H9 (cell line): ENCODE results near the gene RAI1. TPM values are rescaled to one million over a fixed set of nuclear protein-coding genes. Genes with fewer than 3 reads are reported as not detected.

Experiments
- DNase-seq: peaks from one replicate; pipeline ENCODE4 v3.0.0-alpha.2; 2017
- H2AFZ ChIP-seq: one replicate; pipeline ENCODE4 v1.6.1; 2013; ENCODE audit warnings: mild to moderate bottlenecking, low read length, control low read depth, moderate library complexity
- H2AK5ac ChIP-seq: 2 replicates; pipeline ENCODE4 v1.6.1; 2013; ENCODE audit warnings: low read length, control low read depth, mixed read lengths; ENCODE audit not compliant: insufficient read length
- H2BK120ac ChIP-seq: one replicate; pipeline ENCODE4 v1.6.1; 2013; ENCODE audit warnings: low read depth, mild to moderate bottlenecking, low read length, control low read depth, inconsistent platforms; ENCODE audit not compliant: poor library complexity, severe bottlenecking
- H2BK12ac ChIP-seq: 2 replicates; pipeline ENCODE4 v1.6.1; 2013; ENCODE audit warnings: low read length, control low read depth, mixed read lengths, low read depth; ENCODE audit not compliant: insufficient read length
- H2BK15ac ChIP-seq: 2 replicates; pipeline ENCODE4 v1.6.1; 2013; ENCODE audit warnings: low read depth, low read length, control low read depth
- H2BK20ac ChIP-seq: one replicate; pipeline ENCODE4 v1.6.1; 2013; ENCODE audit warnings: low read depth, mild to moderate bottlenecking, low read length, control low read depth, inconsistent platforms; ENCODE audit not compliant: poor library complexity, severe bottlenecking
- H2BK5ac ChIP-seq: 2 replicates; pipeline ENCODE4 v1.6.1; 2013; ENCODE audit warnings: low read length, control low read depth, mixed read lengths; ENCODE audit not compliant: insufficient read length
- H3K14ac ChIP-seq: 2 replicates; pipeline ENCODE4 v1.6.1; 2013; ENCODE audit warnings: low read length, control low read depth; ENCODE audit not compliant: insufficient read depth
- H3K18ac ChIP-seq: 2 replicates; pipeline ENCODE4 v1.6.1; 2013; ENCODE audit warnings: low read depth, mild to moderate bottlenecking, mixed read lengths, low read length, control low read depth; ENCODE audit not compliant: insufficient read length
- H3K23ac ChIP-seq: 2 replicates; pipeline ENCODE4 v1.6.1; 2013; ENCODE audit warnings: low read length, control low read depth, mixed read lengths, low read depth; ENCODE audit not compliant: insufficient read length
- H3K23me2 ChIP-seq: 2 replicates; pipeline ENCODE4 v1.6.1; 2013; ENCODE audit warnings: low read depth, mild to moderate bottlenecking, mixed read lengths, low read length, control low read depth; ENCODE audit not compliant: insufficient read length, poor library complexity, severe bottlenecking
- H3K27ac ChIP-seq: 2 replicates; pipeline ENCODE4 v1.5.1; 2013; ENCODE audit warnings: low read length, control low read depth, mixed read lengths, low read depth; ENCODE audit not compliant: insufficient read length
- H3K27me3 ChIP-seq: 2 replicates; pipeline ENCODE4 v1.6.1; 2013; ENCODE audit warnings: low read length, control low read depth, inconsistent platforms; ENCODE audit not compliant: insufficient read depth
- H3K4ac ChIP-seq: 2 replicates; pipeline ENCODE4 v1.6.1; 2013; ENCODE audit warnings: low read depth, mild to moderate bottlenecking, control low read depth, inconsistent platforms, low read length, moderate library complexity
- H3K4me1 ChIP-seq: 2 replicates; pipeline ENCODE4 v1.6.1; 2013; ENCODE audit warnings: low read length, control low read depth, inconsistent platforms; ENCODE audit not compliant: insufficient read depth
- H3K4me2 ChIP-seq: 2 replicates; pipeline ENCODE4 v1.6.1; 2013; ENCODE audit warnings: low read length, control low read depth, mixed read lengths; ENCODE audit not compliant: insufficient read length, insufficient read depth
- H3K56ac ChIP-seq: 2 replicates; pipeline ENCODE4 v1.6.1; 2013; ENCODE audit warnings: low read depth, mild to moderate bottlenecking, mixed read lengths, low read length, control low read depth; ENCODE audit not compliant: insufficient read length
- H3K79me1 ChIP-seq: 2 replicates; pipeline ENCODE4 v1.6.1; 2013; ENCODE audit warnings: low read depth, mild to moderate bottlenecking, moderate library complexity, low read length, control low read depth, inconsistent platforms; ENCODE audit not compliant: insufficient read depth, poor library complexity, severe bottlenecking
- H3K79me2 ChIP-seq: 2 replicates; pipeline ENCODE4 v1.6.1; 2013; ENCODE audit warnings: low read length, control low read depth, inconsistent platforms; ENCODE audit not compliant: insufficient read depth
- H3K9ac ChIP-seq: 2 replicates; pipeline ENCODE4 v1.6.1; 2013; ENCODE audit warnings: low read length, control low read depth, mixed read lengths; ENCODE audit not compliant: insufficient read length; ENCODE audit errors: extremely low read depth
- H3K9me3 ChIP-seq: one replicate; pipeline ENCODE4 v1.6.1; 2013; ENCODE audit warnings: low read depth, low read length, inconsistent platforms; ENCODE audit not compliant: control insufficient read depth
- H3T11ph ChIP-seq: one replicate; pipeline ENCODE4 v1.6.1; 2013; ENCODE audit warnings: mild to moderate bottlenecking, low read length, control low read depth, inconsistent platforms
- H4K20me1 ChIP-seq: one replicate; pipeline ENCODE4 v1.6.1; 2013; ENCODE audit not compliant: control insufficient read depth, insufficient read length, insufficient read depth
- H4K5ac ChIP-seq: 2 replicates; pipeline ENCODE4 v1.6.1; 2013; ENCODE audit warnings: low read depth, mild to moderate bottlenecking, mixed read lengths, low read length, control low read depth; ENCODE audit not compliant: insufficient read length
- H4K8ac ChIP-seq: replicated peaks from 2 replicates; pipeline ENCODE4 v1.6.1; 2013; ENCODE audit warnings: low read length, control low read depth, mixed read lengths, low read depth; ENCODE audit not compliant: insufficient read length
- H4K91ac ChIP-seq: 2 replicates; pipeline ENCODE4 v1.6.1; 2013; ENCODE audit warnings: low read depth, mild to moderate bottlenecking, moderate library complexity, mixed read lengths, low read length, control low read depth; ENCODE audit not compliant: insufficient read length
- H3K27ac Mint-ChIP-seq, 3 experiments: 2 replicates in 2 of 3; 3 replicates in 1 of 3; pipeline ENCODE4 v1.8.0; 2020 to 2021; ENCODE audit warnings: mixed read lengths in 3 of 3, mild to moderate bottlenecking in 1 of 3, moderate library complexity in 1 of 3
- H3K27me3 Mint-ChIP-seq: 2 replicates; pipeline ENCODE4 v1.8.0; 2021; ENCODE audit warnings: low read depth, mild to moderate bottlenecking, moderate library complexity, mixed read lengths
- H3K36me3 Mint-ChIP-seq, 3 experiments: 2 replicates in 2 of 3; 3 replicates in 1 of 3; pipeline ENCODE4 v1.8.0; 2020 to 2021; ENCODE audit warnings: low read depth in 3 of 3, mixed read lengths in 3 of 3; ENCODE audit not compliant: insufficient read depth in 1 of 3
- H3K4me1 Mint-ChIP-seq, 2 experiments: 2 replicates each; pipeline ENCODE4 v1.8.0; 2020; ENCODE audit warnings: mixed read lengths in 2 of 2
- H3K4me3 Mint-ChIP-seq, 2 experiments: 2 replicates in 1 of 2; 3 replicates in 1 of 2; pipeline ENCODE4 v1.8.0; 2020 to 2021; ENCODE audit warnings: mild to moderate bottlenecking in 2 of 2, mixed read lengths in 2 of 2, moderate library complexity in 1 of 2
- H3K9me3 Mint-ChIP-seq, 2 experiments: 2 replicates in 1 of 2; 3 replicates in 1 of 2; pipeline ENCODE4 v1.8.0; 2020; ENCODE audit warnings: mild to moderate bottlenecking in 2 of 2, mixed read lengths in 2 of 2, moderate library complexity in 1 of 2
- CTCF ChIP-seq: fragments of 200-600 bp; sonication (generic); conservative IDR thresholded peaks from 3 replicates; pipeline ENCODE4 v1.8.0; 2021; ENCODE audit warnings: antibody characterized with exemption, mild to moderate bottlenecking
- WGBS: extraction: QIAGEN DNeasy Blood & Tissue Kit; methylation state at CpG from one replicate; pipeline ENCODE4 v1.1.7; 2013; ENCODE audit warnings: missing lambda C conversion rate, low lambda C conversion rate, mixed read lengths; ENCODE audit not compliant: insufficient read length; ENCODE audit errors: extremely low coverage; 5-methylcytosine and 5-hydroxymethylcytosine counted together
- total RNA-seq: library from RNA; stranded (reverse); gene quantifications from 2 replicates; pipeline ENCODE4 v1.2.1, GENCODE V29; 2021

The RAI1 gene
- total RNA-seq, 1 experiment from 2014 or later, result 1.5 TPM

- H3K27ac Mint-ChIP-seq, result no peak overlapping the region
- Histone ChIP-seq H2AFZ (no peak overlapping the region), H2BK15ac (no peak overlapping the region), H3K4ac (no peak overlapping the region), H3K23me2 (peaks cover 6% of the 10 kb centered on the region), H3T11ph (no peak overlapping the region), H2AK5ac (no peak overlapping the region), H3K79me1 (no peaks in the 10 kb centered on the region), H2BK5ac (no peak overlapping the region), H3K4me1 (no peaks in the 10 kb centered on the region; the same call in 1 of the 2 replicates), H3K27ac (no peak overlapping the region), H4K5ac (no peak overlapping the region), H4K91ac (no peak overlapping the region), H4K20me1 (no peaks in the 10 kb centered on the region), H3K56ac (no peak overlapping the region), H3K23ac (no peak overlapping the region), H2BK120ac (no peak overlapping the region), H3K79me2 (no peaks in the 10 kb centered on the region), H3K14ac (no peak overlapping the region), H2BK12ac (no peak overlapping the region), H3K9me3 (no peaks in the 10 kb centered on the region), H3K4me2 (peak overlapping the region; percentile 22), H4K8ac (no peak overlapping the region), H3K18ac (no peak overlapping the region), H3K9ac (no peak overlapping the region), H2BK20ac (no peak overlapping the region), H3K27me3 (peaks cover 8% of the 10 kb centered on the region; the same call in 1 of the 2 replicates)
- peak overlapping the region; percentile 44 to 59 for H3K4me3 Mint-ChIP-seq
- no peaks in the 10 kb centered on the region for H3K9me3 Mint-ChIP-seq
- peaks cover 42% of the 10 kb centered on the region for H3K27me3 Mint-ChIP-seq
- no peak for DNase-seq
- no peak for TF ChIP-seq CTCF
- H3K36me3 Mint-ChIP-seq, result peaks cover 0 to 8% (median 0%) of the 10 kb centered on the region in 3 experiments; a peak in 4 of 7 replicates
- no CpG with 5 or more reads among the region's 15 CpGs for WGBS
- H3K4me1 Mint-ChIP-seq, result peaks cover 17 to 25% of the 10 kb centered on the region in 2 experiments
Observed at GRCh38 chr17:17808706-17809432, 127.6 kb downstream of the RAI1 start.
